SK-N-SH (cell line): ENCODE data around the gene EXOC6B. TPM values are rescaled to one million over a fixed set of nuclear protein-coding genes. Genes with fewer than 3 reads are reported as not detected.

Source experiments
- CTCF ChIA-PET: fragments of 300-600, 350-600 bp; formaldehyde crosslinking; extraction: SDS; loops from one replicate; lab custom pipeline; 2021; lab: Yijun Ruan, JAX
- POLR2A ChIA-PET: fragments of 350-600 bp; sonication (Branson Sonifier 250); formaldehyde crosslinking; extraction: SDS; loops from one replicate; lab custom pipeline; 2020; ENCODE audit warnings: antibody characterized with exemption, inconsistent platforms; lab: Yijun Ruan, JAX
- DNase-seq: peaks from one replicate; pipeline ENCODE4 v3.0.0; 2012
- H2AFZ ChIP-seq: fragments of 200-600 bp; sonication (generic); 2 replicates; pipeline ENCODE4 v1.8.1; 2016; ENCODE audit warnings: antibody characterized with exemption, mild to moderate bottlenecking, low read depth
- H3F3A ChIP-seq: fragments of 200-600 bp; sonication (generic); replicated peaks from 2 replicates; pipeline ENCODE3; 2016; ENCODE audit warnings: antibody characterized with exemption, mild to moderate bottlenecking; ENCODE audit not compliant: insufficient read depth
- H3K27ac ChIP-seq, 2 experiments: fragments of 200-500 bp in 1 of 2; fragments of 200-600 bp in 1 of 2; sonication (Bioruptor generic) in 1 of 2; sonication (generic), shearing (Covaris generic) in 1 of 2; 2 replicates each; pipeline versions ENCODE4 v1.5.1 to v1.6.1; 2014 to 2016; ENCODE audit warnings: low read depth in 2 of 2, inconsistent platforms in 1 of 2, low read length in 1 of 2, mild to moderate bottlenecking in 1 of 2, mixed read lengths in 1 of 2
- H3K27me3 ChIP-seq: fragments of 200-600 bp; sonication (generic), shearing (Covaris generic); 2 replicates; pipeline ENCODE4 v1.6.1; 2016; ENCODE audit warnings: mixed run types; ENCODE audit not compliant: insufficient read depth
- H3K36me3 ChIP-seq, 2 experiments: fragments of 200-500 bp in 1 of 2; fragments of 200-600 bp in 1 of 2; sonication (Bioruptor generic) in 1 of 2; sonication (generic) in 1 of 2; replicated peaks in 1 of 2; 2 replicates each; pipeline versions ENCODE3 to v1.5.1; 2014 to 2016; ENCODE audit warnings: low read length in 1 of 2, mild to moderate bottlenecking in 1 of 2; ENCODE audit not compliant: insufficient read depth in 2 of 2, control insufficient read depth in 1 of 2
- H3K4me1 ChIP-seq, 2 experiments: fragments of 200-500 bp in 1 of 2; fragments of 200-600 bp in 1 of 2; sonication (Bioruptor generic) in 1 of 2; sonication (generic), shearing (Covaris generic) in 1 of 2; 2 replicates each; pipeline versions ENCODE4 v1.5.1 to v1.6.1; 2014 to 2016; ENCODE audit warnings: low read depth in 1 of 2, low read length in 1 of 2, mixed run types in 1 of 2; ENCODE audit not compliant: insufficient read depth in 2 of 2, control insufficient read depth in 1 of 2
- H3K4me2 ChIP-seq: fragments of 200-600 bp; sonication (generic), shearing (Covaris generic); 2 replicates; pipeline ENCODE4 v1.6.1; 2017; ENCODE audit warnings: mixed run types
- H3K4me3 ChIP-seq, 2 experiments: fragments of 200-500 bp in 1 of 2; fragments of 200-600 bp in 1 of 2; sonication (Bioruptor generic) in 1 of 2; sonication (generic), shearing (Covaris generic) in 1 of 2; 2 replicates each; pipeline versions ENCODE4 v1.5.1 to v1.8.1; 2014 to 2016; ENCODE audit warnings: low read depth in 2 of 2, inconsistent platforms in 1 of 2, low read length in 1 of 2, mild to moderate bottlenecking in 1 of 2, mixed read lengths in 1 of 2, moderate library complexity in 1 of 2
- H3K79me2 ChIP-seq: fragments of 200-600 bp; sonication (generic); 2 replicates; pipeline ENCODE4 v1.8.1; 2017; ENCODE audit warnings: mild to moderate bottlenecking; ENCODE audit not compliant: insufficient read depth
- H3K9ac ChIP-seq: fragments of 200-600 bp; sonication (generic); 2 replicates; pipeline ENCODE4 v1.6.1; 2017; ENCODE audit warnings: mixed run types
- H3K9me2 ChIP-seq: fragments of 200-600 bp; sonication (generic); 2 replicates; pipeline ENCODE4 v1.6.1; 2017; ENCODE audit warnings: mixed run types
- H3K9me3 ChIP-seq: fragments of 200-600 bp; sonication (generic); 2 replicates; pipeline ENCODE4 v1.6.1; 2017; ENCODE audit warnings: mixed run types, mild to moderate bottlenecking, moderate library complexity
- H4K20me1 ChIP-seq: fragments of 200-600 bp; sonication (generic); 2 replicates; pipeline ENCODE4 v1.6.1; 2017; ENCODE audit warnings: mild to moderate bottlenecking, mixed run types; ENCODE audit not compliant: insufficient read depth
- EZH2phosphoT487 ChIP-seq: fragments of 200-600 bp; sonication (generic); IDR thresholded peaks from 2 replicates; pipeline ENCODE4 v1.6.1; 2017; ENCODE audit warnings: low read depth, mixed run types, mild to moderate bottlenecking, antibody characterized with exemption, moderate library complexity, borderline replicate concordance
- FOSL2 ChIP-seq: IDR thresholded peaks from 2 replicates; pipeline ENCODE4 v1.4.0; 2012; ENCODE audit warnings: low read depth, mild to moderate bottlenecking, moderate library complexity, borderline replicate concordance
- JUND ChIP-seq: IDR thresholded peaks from 2 replicates; pipeline ENCODE4 v1.4.0; 2012
- MAX ChIP-seq: IDR thresholded peaks from 2 replicates; pipeline ENCODE4 v1.4.0; 2012; ENCODE audit warnings: low read depth
- MXI1 ChIP-seq: IDR thresholded peaks from 2 replicates; pipeline ENCODE4 v1.6.1; 2012; ENCODE audit warnings: mild to moderate bottlenecking, low read depth, low read length, improper control_type of control experiment
- NFIC ChIP-seq: IDR thresholded peaks from 2 replicates; pipeline ENCODE4 v1.4.0; 2012; ENCODE audit warnings: borderline replicate concordance
- RCOR1 ChIP-seq: fragments of 150-350 bp; IDR thresholded peaks from 2 replicates; pipeline ENCODE4 v1.6.1; 2017; ENCODE audit warnings: antibody characterized with exemption, low read length
- REST ChIP-seq: IDR thresholded peaks from 2 replicates; pipeline ENCODE4 v1.6.1; 2012; ENCODE audit warnings: mild to moderate bottlenecking, low read depth, low read length, moderate library complexity
- RFX5 ChIP-seq: IDR thresholded peaks from 2 replicates; pipeline ENCODE4 v1.6.1; 2012; ENCODE audit warnings: mild to moderate bottlenecking, improper control_type of control experiment, low read length
- SIN3A ChIP-seq: IDR thresholded peaks from 2 replicates; pipeline ENCODE4 v1.6.1; 2012; ENCODE audit warnings: low read depth, mild to moderate bottlenecking, low read length, moderate library complexity, borderline replicate concordance
- TCF12 ChIP-seq: IDR thresholded peaks from 2 replicates; pipeline ENCODE4 v1.4.0; 2012
- TEAD4 ChIP-seq: IDR thresholded peaks from 2 replicates; pipeline ENCODE4 v1.4.0; 2012; ENCODE audit warnings: mild to moderate bottlenecking, borderline replicate concordance; ENCODE audit not compliant: insufficient read depth
- YY1 ChIP-seq: IDR thresholded peaks from 2 replicates; pipeline ENCODE4 v1.4.0; 2012; ENCODE audit warnings: low read depth, mild to moderate bottlenecking
- WGBS: methylation state at CpG from one replicate; pipeline ENCODE4 v1.1.6; 2017; ENCODE audit warnings: low lambda C conversion rate; 5-methylcytosine and 5-hydroxymethylcytosine counted together
- polyA plus RNA-seq, 3 experiments: library from polyadenylated mRNA; depleted of rRNA; stranded (reverse); fragments of >200 nt; gene quantifications; 2 replicates each; pipeline ENCODE4 v1.2.3, GENCODE V29; 2012
- TF ChIP-seq, protein P1 (sequence below): fragments of 150-350 bp; IDR thresholded peaks from 2 replicates; pipeline ENCODE4 v1.6.1; 2016; ENCODE audit warnings: mild to moderate bottlenecking, low read depth, low read length
- TF ChIP-seq, protein P2 (sequence below): IDR thresholded peaks from 2 replicates; pipeline ENCODE4 v1.4.0; 2012; ENCODE audit warnings: low read depth, borderline replicate concordance

The EXOC6B gene
- polyA plus RNA-seq, 1 of the 3 experiments (the other 2 are of a cell fraction), result 7.4 TPM

- no peak for TF ChIP-seq RFX5
Observed at GRCh38 chr2:72361042-72361441, 464.8 kb downstream of the EXOC6B start (continued).

DNA sequence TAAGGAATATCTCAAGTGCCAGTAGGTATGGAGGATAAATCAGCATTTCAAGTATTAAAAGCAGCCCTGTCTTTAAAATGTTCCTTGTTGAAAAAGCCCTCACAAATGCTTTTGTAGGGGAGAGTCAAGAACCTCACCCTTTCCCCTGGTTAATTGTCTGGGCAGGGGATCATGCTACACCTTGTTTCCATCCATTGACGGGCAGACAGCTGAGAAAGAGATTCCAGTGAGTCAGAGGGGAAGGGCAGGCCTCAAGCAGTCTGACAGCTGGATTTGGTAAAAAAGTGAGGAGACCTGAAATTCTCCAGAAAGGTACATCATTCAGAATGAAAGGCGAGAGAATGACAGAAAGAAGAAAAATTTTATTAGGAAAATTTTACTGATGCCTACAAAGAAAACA, 475.0 kb downstream of the EXOC6B start:
- Histone ChIP-seq H3K9me2 (no peaks in the 10 kb centered on the region), H3K4me3 (no peak overlapping the region), H3K9me3 (no peaks in the 10 kb centered on the region), H3K27me3 (no peaks in the 10 kb centered on the region), H3F3A (no peaks in the 10 kb centered on the region), H3K9ac (no peak overlapping the region), H4K20me1 (no peaks in the 10 kb centered on the region), H3K27ac (no peak overlapping the region), H3K4me1 (no peaks in the 10 kb centered on the region), H3K4me2 (no peak overlapping the region), H3K79me2 (no peaks in the 10 kb centered on the region), H2AFZ (no peak overlapping the region), H3K36me3 (no peaks in the 10 kb centered on the region)
- ChIA-PET POLR2A (no interaction called here), CTCF (interaction anchor here (0.6 kb wide), 2 partner anchors 12 to 636 kb away, joined by 3 to 4 read pairs; no protein-coding TSS in a partner anchor)
- WGBS, result 82% methylated on average over 2 of the region's 2 CpGs
- DNase-seq, result no peak
- TF ChIP-seq NFIC (no peak), SIN3A (no peak), TCF12 (no peak), MXI1 (no peak), RFX5 (no peak), YY1 (no peak), JUND (no peak), RCOR1 (no peak), TEAD4 (no peak), MAX (no peak), REST (no peak), EZH2phosphoT487 (no peak), FOSL2 (no peak)
- TF ChIP-seq, protein P1, sequence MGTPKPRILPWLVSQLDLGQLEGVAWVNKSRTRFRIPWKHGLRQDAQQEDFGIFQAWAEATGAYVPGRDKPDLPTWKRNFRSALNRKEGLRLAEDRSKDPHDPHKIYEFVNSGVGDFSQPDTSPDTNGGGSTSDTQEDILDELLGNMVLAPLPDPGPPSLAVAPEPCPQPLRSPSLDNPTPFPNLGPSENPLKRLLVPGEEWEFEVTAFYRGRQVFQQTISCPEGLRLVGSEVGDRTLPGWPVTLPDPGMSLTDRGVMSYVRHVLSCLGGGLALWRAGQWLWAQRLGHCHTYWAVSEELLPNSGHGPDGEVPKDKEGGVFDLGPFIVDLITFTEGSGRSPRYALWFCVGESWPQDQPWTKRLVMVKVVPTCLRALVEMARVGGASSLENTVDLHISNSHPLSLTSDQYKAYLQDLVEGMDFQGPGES, result no peak
- TF ChIP-seq, protein P2, sequence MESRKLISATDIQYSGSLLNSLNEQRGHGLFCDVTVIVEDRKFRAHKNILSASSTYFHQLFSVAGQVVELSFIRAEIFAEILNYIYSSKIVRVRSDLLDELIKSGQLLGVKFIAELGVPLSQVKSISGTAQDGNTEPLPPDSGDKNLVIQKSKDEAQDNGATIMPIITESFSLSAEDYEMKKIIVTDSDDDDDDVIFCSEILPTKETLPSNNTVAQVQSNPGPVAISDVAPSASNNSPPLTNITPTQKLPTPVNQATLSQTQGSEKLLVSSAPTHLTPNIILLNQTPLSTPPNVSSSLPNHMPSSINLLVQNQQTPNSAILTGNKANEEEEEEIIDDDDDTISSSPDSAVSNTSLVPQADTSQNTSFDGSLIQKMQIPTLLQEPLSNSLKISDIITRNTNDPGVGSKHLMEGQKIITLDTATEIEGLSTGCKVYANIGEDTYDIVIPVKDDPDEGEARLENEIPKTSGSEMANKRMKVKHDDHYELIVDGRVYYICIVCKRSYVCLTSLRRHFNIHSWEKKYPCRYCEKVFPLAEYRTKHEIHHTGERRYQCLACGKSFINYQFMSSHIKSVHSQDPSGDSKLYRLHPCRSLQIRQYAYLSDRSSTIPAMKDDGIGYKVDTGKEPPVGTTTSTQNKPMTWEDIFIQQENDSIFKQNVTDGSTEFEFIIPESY, result no peak
